ENCODE data around the gene VMO1.
"Not testable (repeated sequence)": the region's sequence is repeated elsewhere in the genome, so short reads cannot be mapped to it uniquely, and the experiment has no call there.

Gene VMO1, protein sequence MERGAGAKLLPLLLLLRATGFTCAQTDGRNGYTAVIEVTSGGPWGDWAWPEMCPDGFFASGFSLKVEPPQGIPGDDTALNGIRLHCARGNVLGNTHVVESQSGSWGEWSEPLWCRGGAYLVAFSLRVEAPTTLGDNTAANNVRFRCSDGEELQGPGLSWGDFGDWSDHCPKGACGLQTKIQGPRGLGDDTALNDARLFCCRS

DNA sequence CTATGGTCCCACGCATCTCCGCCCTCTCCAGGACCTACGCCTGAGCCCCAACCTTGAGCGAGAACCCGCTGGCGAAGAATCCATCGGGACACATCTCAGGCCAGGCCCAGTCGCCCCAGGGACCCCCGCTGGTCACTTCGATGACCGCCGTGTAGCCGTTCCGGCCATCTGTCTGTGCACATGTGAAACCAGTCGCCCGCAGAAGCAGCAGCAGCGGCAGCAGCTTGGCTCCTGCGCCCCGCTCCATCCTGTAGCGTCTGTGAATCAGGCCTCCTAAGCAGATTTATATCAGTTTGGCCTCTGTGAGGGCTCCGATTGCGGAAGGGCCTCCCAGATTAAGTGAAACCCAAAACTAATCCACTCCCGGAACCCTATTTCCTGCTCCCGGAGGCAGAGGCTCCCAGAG lies at the start of gene VMO1:
Gene VMO1, minus strand, starts transcription at position 259 of the 406 bp plus-strand sequence. Its CDS starts 12 bp downstream, at position 247.
- DNase-seq, result no peak

DNA sequence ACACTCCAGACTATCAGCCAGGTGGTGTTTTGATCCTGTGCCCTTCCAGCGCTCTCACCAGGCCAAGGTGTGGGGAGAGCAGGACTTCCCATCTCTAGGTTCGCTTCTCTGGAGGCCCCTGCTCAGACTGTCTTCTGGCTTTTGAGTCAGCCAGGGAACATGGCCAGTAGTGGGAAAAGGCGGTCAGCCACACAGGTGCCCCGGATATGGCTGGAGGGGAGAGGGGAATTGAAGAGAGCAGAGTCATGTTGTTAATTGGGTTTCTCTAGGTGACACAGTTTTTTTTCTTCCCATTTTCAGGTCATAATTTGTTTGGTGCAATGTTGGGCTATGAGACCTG lies 48.5 kb upstream of the VMO1 start:
- no peak for DNase-seq

DNA sequence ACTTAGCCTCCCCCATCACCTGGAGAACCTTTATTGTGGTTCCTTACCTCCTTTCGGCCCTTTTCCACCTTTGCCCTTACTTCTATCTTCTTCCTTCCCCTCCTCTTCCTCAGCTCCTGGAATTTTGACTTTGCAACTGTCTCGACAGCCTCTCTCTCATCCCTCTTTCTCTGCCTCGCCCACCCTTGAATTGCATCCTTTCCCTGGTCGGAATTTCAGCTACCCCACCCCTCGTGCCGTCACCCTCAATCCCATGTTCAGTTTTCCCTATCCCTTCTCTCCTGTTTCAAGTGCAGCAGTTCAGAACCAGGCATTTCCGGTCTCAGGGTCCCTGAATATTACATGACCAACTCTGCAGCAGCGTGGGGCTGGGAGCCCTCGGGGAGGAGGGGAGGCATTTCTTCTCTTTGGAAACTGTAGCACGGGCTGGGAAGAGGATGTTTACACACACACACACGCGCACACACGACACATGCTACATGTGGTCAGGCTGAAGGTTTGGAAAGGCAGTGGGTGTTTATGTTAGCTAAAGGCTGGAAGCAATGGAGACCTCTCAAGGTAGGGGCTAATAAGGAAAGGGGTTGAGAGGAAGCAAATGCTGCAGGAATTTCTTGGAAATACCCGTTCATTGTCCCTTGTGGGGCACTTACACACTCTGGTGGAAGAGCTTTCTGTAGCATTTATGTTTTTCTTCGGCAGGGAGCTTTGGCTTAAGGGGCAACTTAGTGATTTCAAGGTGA lies 47.9 kb upstream of the VMO1 start:
- DNase-seq, result peak; percentile 34

DNA sequence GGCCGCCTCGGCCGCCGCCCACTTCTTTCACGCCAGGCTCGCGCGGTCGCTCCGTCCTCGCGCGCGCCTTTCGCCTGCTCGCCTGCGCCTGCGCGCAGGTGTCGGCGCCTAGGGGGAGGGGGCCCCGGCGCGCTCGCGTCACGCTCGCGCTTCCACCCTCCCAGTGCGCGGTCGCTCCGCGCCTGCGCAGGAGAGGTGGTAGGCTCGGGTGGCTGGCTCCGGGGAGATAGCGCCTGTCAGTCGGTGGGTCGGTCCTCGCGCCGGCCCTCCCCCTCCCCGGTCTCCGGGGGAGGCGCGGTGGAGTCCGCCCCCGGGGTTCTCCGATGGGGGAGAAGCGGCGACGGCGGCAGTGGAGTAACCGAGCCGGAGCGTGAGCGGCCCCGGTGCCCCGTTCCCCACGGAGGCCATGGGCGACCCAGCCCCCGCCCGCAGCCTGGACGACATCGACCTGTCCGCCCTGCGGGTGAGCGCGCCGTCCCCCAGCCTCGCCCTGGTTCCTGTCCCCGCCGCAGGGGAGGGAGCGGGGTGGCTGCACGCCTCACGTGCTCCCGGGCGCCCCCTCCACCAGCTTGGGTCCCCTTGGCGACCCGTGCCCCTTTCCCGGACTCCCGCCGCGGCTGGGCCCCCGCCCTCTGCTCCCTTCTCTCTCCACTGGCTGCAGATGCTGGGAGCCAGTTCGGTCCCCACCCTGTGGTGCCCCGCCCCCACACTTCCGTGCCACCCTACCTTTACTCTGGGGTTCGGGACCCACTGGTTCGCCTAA lies 47.2 kb upstream of the VMO1 start, which contains the start of gene MINK1:
Gene MINK1, plus strand, starts transcription at position 163 of the 763 bp plus-strand sequence. Its CDS starts 244 bp downstream, at position 407.
- peak; percentile 95 for DNase-seq

DNA sequence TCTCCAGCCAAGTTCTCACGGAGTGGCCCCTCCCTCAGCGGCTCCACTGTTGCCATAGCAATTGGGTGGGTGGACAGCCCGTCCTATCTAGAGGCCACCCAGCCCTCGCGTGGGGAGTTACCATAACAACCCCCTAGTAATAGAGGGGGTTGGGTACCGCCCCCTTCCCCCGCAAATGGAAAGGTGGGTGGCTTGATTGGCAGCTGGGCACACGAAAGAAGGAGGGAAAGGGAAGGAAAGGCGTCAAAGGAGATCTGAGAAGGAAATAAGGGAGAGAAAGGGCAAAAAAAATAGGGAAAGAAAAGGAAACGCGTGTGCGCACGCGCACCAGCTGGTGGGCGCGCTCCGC lies 46.6 kb upstream of the VMO1 start:
- DNase-seq, result not testable (repeated sequence)

DNA sequence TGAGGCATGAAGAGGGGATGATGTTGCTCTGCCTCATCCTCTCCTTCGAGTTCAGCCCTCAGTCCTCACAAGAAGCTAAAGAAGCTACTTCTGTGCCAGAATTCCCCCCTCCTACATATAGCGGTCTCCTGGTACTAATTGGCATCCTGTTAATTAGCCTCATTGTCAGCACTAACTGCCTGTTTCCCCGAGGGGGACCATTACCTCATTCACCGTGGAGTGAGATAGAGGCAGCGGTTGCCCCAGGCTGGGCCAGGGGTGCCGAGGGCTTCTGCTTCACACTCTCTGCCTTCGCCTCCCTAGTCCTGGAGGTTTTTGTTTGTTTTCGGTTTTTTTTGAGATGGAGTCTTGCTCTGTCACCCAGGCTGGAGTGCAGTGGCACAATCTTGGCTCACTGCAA lies 41.2 kb upstream of the VMO1 start:
- DNase-seq, result no peak

DNA sequence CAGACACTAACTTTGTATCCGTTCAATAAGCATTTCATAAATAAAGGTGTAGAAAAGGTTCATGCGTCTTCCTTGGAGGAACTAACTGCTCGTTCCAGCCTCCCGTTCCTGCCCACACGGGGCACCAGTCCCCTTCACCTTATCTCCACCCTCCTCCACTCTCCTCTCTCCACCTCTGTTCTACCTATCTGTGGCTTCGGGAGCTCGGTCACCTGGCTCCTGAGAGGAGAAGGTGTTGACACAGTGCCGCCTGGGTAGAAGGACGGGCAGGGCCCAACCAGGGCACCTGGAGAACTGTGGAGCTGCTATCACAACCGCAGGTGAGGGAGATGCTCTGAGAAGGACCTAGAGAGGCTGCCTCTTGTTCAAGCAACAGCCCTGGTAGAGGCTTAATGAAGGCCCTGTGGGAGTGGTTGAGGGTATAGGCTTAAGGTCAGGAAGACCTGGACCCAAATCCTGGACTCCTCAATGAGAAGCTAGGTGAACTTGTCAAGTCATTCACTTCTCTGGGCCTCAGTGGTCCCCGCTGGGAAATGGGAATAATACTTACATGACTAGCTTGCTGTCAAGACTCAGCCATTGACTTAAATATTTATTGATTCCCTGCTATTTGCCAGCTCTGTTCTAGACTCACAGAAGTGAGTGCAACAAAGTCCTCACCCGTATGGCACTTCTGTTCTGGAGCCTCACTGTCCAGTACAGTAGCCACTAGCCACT lies 37.4 kb upstream of the VMO1 start:
- no peak for DNase-seq

DNA sequence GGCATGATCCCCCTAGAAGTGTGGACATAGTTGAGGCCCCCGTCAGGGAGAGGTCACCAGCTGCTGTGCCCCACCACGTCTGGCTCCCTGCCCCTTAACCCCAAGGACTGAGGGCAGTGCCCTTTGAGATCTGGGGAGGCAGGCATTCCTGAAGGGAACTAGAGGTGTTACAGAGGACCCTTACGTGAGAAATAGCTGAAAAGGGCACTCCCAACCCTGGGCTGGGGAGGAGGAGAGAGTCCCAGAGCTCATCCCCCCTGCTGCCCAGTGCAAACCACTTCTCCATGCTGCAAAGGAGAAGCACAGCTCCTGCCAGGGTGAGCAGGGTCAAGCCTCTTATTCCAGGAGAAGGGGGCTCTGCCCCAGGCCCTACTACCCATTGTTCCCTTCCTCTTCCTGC lies 36.7 kb upstream of the VMO1 start:
- DNase-seq, result no peak

DNA sequence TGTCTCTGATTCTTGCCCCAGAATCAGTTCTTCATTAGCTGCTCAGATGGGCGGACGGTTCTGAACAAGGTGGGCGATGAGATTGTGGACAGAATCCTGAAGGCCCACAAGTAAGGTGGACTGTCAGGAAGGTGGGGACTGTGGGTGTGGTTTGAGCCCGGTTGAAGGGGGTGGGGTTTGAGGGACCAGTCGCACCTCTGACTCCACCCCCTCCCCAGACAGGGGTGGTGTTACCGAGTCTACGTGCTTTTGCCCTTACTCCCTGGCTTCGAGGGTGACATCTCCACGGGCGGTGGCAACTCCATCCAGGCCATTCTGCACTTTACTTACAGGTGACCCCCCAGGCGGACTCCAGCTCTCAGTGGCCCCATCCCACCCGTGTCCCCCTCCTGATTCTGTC lies 32.1 kb upstream of the VMO1 start:
- DNase-seq, result no peak

DNA sequence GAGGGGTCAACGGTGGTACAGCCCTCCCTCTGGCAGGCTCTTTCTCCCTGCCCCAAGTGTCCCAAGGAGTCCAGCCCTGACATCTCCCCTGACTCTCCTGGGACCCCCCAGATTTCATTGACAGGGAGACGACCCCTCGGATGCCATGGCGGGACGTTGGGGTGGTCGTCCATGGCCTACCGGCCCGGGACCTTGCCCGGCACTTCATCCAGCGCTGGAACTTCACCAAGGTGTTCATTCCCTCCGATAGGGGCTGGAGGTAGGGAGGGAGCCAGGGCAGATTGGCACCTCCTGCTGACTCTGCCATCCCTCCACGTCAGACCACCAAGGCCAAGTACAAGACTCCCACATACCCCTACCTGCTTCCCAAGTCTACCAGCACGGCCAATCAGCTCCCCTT lies 30.7 kb upstream of the VMO1 start:
- DNase-seq, result no peak

DNA sequence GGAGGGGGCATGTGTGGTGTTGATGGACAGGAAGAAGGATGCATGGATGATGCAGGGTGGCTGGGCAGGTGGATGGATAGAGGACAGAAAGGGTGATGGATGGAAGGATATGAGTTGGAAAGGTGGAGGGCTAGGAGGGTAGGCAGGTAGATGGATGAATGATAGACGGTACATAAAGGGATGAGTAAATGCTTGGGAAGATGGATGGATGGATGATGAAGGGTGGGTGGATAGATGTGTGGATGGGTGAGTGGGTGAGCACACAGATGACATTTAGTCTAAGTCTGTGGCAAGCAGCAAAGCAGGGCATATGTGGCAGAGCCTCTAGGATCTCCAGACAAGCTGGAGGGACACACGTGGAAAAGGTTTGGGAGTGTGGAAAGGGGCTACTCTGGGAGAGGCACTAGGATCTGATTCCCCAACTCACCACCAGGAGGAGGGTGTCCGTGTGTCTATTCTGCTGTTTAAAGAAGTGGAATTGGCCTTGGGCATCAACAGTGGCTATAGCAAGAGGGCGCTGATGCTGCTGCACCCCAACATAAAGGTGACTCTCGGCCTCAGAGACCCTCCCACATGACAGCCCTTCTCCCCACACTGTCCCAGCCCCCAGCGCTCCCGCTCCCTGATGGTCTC lies 29.0 kb upstream of the VMO1 start:
- peak; percentile 35 for DNase-seq

DNA sequence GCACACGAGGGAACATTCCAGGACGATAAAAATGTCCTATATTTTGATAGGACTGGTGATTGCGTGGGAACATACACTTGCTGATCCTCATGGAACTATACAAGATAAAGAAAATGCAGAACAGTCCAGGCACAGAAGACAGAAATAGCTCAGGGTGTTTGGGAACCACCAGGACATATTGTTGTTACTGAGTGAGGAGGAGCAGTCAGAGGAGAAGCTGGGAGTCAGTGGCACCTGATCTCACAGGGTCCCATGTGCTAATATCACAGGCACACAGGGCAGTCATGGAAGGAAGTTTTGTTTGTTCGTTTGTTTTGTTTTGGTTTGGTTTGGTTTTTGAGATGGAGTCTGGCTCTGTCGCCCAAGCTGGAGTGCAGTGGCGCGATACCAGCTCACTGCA lies 26.5 kb upstream of the VMO1 start:
- no peak for DNase-seq

DNA sequence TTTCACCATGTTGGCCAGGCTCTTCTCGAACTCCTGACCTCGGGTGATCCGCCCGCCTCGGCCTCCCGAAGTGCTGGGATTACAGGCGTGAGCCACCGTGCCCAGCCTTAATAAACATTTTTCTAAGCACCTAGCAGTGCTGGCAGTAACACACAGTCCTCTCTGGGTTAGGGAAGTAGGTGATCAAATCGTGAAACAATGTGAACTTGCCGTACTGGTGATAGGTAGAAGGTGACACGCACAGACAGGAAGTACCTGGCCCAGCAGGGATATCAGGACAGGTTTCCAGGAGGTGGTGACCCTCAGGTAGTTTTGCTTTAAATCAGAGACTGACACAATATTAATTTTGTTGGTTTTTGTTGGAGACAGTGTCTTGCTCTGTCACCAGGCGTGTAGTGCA lies 25.3 kb upstream of the VMO1 start:
- no peak for DNase-seq

DNA sequence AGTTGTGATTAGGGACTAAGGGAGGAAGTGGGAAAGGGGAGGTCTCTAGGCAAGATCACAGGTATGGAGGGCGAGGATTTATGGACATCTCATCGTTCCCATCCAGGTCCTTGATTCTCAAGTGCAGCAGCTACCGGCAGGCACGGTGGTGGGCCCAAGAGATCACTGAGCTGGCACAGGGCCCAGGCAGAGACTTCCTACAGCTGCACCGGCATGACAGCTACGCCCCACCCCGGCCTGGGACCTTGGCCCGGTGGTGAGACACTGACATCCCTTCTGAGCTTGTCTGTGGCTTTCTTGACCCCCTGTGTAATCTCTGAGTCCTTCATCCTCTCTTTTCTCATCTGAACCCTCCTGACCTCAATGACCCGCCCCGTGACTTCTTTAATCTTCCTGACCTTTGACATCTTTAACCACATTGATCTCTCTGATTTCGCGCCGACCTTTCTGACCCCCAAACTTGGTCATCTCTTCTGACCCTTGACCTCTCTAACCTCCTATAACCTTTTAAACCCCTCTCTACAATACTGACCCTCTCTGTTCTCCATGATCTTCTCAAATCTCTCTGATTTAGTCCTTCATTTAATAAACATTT lies 24.6 kb upstream of the VMO1 start:
- peak; percentile 57 for DNase-seq

DNA sequence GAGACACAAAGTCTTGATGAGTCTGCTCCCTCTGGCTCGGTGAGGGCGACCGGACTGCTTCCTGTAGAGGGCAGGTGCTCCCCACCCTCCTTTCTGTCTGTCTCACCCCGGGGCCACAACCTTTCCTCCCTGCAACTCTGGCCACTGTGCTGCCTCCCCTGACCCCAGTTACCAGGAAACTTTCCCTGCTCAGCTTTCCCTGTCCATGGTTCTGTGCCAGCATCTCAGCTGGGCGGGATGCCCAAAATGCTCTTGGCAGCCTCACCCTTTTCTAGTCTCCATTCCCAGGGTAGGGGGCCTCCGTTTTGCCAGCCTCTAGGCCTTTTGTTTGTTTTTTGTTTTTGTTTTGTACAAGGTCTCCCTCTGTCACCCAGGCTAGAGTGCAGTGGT lies 22.2 kb upstream of the VMO1 start:
- DNase-seq, result no peak

DNA sequence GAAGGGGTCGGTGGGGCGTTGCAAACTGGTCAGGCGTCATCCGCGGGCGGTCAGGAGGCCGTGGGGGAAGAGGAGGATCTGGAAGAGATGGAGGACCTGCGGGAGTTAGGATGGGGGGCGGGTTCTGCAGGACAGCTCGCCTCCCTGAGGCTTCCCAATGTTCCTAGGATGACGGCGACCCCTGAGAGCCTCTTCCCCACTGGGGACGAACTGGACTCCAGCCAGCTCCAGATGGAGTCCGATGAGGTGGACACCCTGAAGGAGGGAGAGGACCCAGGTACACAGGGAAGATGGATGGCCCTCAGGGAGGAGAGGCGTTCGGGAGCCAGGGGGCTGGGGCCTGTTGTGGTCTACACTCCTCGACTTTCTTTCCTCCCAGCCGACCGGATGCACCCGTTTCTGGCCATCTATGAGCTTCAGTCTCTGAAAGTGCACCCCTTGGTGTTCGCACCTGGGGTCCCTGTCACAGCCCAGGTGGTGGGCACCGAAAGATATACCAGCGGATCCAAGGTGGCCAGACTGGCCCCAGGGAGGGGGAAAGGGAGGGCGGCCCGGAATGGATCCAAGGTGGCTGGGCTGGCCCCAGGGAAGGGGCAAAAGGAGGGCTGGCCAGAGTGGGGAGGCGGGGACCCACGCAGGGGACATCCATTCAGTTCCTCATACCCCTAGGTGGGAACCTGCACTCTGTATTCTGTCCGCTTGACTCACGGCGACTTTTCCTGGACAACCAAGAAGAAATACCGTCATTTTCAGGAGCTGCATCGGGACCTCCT lies 21.6 kb upstream of the VMO1 start:
- no peak for DNase-seq

DNA sequence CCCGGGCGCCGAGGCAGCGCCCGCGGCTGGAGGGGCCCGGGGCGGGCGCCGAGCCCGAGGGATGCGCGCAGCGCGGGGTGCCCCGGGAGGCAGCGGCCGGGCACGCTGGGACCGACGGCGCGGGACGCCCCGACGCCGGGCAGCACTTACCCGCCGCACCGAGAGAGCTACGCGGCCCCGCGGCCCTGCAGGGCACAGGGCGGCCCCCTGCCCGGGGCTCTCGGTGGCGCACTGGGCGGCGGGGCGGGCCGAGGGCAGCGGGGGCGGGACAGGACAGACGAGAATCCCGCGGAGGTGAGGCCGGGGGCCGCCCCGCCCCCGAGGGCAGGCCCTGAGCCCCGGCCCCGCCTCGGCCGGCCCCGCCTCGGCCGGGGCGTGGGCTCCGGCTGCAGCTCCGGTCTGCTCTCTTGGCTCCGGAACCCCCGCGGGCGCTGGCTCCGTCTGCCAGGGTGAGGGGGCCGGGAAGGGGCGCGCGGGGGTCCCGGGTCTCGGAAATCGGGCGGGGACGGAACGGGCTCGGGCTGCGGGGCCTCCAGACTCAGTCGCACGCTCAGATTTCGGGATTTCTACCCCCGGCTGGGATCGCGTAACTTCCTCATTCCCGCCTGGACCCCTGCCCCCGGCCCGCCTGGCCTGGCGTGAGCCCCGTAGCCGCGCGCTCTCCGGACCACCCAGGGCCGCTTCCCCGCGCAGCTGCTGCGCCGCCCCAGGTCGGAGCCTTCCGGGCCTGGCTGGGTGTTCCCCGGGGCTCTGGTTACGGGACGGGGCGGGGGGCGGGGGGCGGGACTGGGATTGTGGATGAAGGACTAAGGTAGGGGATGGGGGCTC lies 20.8 kb upstream of the VMO1 start, which contains the start of gene PLD2:
Gene PLD2, plus strand, starts transcription at position 376 of the 828 bp plus-strand sequence. CDS start 621 bp downstream, outside the sequence.
- DNase-seq, result peak; percentile 77

DNA sequence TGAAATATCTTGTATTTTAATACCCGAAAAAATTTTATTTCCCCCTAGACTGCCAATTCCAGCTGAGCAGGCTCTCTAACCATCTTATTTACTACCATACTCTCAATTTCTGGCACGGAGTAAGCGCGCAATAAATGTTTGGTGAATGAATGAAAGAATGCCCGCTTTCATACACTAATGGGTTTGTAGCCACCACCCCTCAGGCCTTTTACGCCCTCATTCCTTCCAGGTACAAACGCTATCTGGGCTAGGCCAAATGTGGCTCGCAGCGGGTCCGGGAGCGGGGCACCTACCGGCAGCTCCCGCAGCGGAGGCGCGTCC lies 20.3 kb upstream of the VMO1 start:
- DNase-seq, result no peak

DNA sequence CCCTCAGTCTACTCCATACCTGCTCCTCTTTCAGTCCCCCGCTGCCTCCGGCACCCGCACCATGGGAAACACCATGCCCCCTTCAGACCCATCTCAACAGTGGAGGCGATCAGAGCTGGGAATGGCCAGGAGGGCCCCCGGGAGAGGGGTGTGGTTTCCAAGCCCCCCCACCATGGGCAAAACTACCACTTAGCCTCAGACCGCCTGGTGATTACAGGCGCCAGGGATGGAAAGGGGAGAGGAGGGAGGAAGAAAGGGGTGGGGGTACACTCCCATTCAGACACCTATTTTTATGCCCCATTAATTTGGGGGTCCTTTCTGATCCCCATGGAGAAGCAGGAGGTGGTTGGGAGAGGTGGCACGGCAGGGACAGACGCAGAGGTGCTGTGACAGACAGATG lies 16.1 kb upstream of the VMO1 start, which contains the start of gene C17orf114:
Gene C17orf114, minus strand, starts transcription at position 101 of the 400 bp plus-strand sequence.
- no peak for DNase-seq

DNA sequence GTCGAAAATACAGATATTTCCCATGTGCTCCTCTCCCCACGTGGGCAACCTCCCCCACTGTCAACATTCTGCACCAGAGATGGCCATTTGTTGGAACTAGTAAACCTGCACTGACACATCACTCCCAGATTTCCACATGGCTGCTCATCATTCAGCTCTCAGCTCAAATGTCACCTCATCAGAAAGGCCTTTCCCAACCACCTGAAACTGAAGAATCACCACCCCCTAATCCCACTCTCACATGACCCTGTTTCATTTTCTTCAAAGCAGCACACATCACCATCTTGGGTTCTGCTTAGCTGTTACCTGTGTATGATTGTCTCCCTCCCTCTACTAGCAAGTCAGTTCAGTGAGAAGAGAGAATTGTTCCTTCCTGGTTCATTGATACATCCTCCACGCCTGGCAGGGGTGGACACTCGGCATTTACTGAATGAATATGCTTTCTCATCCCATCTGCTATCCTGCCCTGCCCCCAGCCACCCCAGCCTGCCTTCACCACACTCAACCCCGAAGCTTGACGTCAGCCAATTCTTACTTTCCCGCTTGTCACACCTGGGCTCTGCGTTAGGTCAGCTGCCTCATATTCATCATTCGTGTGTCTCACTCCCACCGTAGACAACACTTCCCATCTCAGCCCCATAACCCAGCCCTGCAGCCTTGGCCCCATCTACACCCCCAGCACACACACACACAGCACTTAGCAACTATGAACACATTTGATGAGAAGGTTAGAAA lies 14.5 kb upstream of the VMO1 start:
- no peak for DNase-seq
